Esophagus squamous epithelium (tissue), 5 donors: Measurements from ENCODE around the gene TCEA2. TPM values are rescaled to one million over a fixed set of nuclear protein-coding genes. Genes with fewer than 3 reads are reported as not detected.
A peak's percentile ranks its signal among the peaks of the same experiment; 100 is the strongest.

ENCODE experiments used
- DNase-seq: peaks from one replicate; lab custom pipeline; 2025; lab: John Stamatoyannopoulos, UW
- H3K27ac ChIP-seq, 4 donors: fragments of 200-600 bp; sonication (generic); one replicate each; pipeline ENCODE4 v1.5.1; 2016 to 2019; ENCODE audit warnings: mild to moderate bottlenecking in 1 of 4
- H3K27me3 ChIP-seq, 4 donors: fragments of 200-600 bp; sonication (generic); 1 replicate in 3 of 4; 2 replicates in 1 of 4; pipeline versions ENCODE4 v1.5.1 to v1.6.0; 2017 to 2021; ENCODE audit warnings: antibody characterized with exemption in 1 of 4
- H3K36me3 ChIP-seq, 3 donors: fragments of 200-600 bp; sonication (generic); one replicate each; pipeline ENCODE4 v1.5.1; 2016 to 2019
- H3K4me1 ChIP-seq, 3 donors: fragments of 200-600 bp; sonication (generic); one replicate each; pipeline ENCODE4 v1.5.1; 2017 to 2019
- H3K4me3 ChIP-seq, 4 donors: fragments of 200-600 bp; sonication (generic); 1 replicate in 3 of 4; 2 replicates in 1 of 4; pipeline ENCODE4 v1.5.1; 2016 to 2019; ENCODE audit warnings: mild to moderate bottlenecking in 2 of 4, moderate library complexity in 1 of 4
- H3K9me3 ChIP-seq, 3 donors: fragments of 200-600 bp; sonication (generic); one replicate each; pipeline ENCODE4 v1.5.1; 2016 to 2019
- POLR2A ChIP-seq, 4 donors: fragments of 450-650 bp; IDR thresholded peaks; one replicate each; pipeline ENCODE4 v1.6.1; 2017; ENCODE audit warnings: antibody characterized with exemption in 4 of 4, mild to moderate bottlenecking in 4 of 4, moderate library complexity in 3 of 4
- WGBS, 2 donors: methylation state at CpG; one replicate each; pipeline ENCODE4 v1.1.5; 2018; 5-methylcytosine and 5-hydroxymethylcytosine counted together
- intact Hi-C: fragments of 100-400 bp; cut with DNase I; formaldehyde crosslinking; loops from one replicate; pipeline ENCODE4 v1.15.0; 2022
- total RNA-seq, 4 donors: library from RNA; depleted of rRNA; stranded (reverse); fragments of >200 nt; gene quantifications; one replicate each; pipeline ENCODE4 v1.1.0, GENCODE V29; 2016
- TF ChIP-seq, protein P1 (sequence below), 6 experiments: fragments of 450-650 bp in 4 of 6; fragments of 200-600 bp in 2 of 6; sonication (generic) in 2 of 6; IDR thresholded peaks; one replicate each; pipeline ENCODE4 v1.5.1; 2016 to 2019; ENCODE audit warnings: antibody characterized with exemption in 6 of 6, mild to moderate bottlenecking in 4 of 6, moderate library complexity in 4 of 6
- donor health status: DM: yes; HTN: yes; CAD: no.

Gene TCEA2
- total RNA-seq, 4 donors from 2014 or later, result 1.8 to 25.2 (median 8.9) TPM

DNA sequence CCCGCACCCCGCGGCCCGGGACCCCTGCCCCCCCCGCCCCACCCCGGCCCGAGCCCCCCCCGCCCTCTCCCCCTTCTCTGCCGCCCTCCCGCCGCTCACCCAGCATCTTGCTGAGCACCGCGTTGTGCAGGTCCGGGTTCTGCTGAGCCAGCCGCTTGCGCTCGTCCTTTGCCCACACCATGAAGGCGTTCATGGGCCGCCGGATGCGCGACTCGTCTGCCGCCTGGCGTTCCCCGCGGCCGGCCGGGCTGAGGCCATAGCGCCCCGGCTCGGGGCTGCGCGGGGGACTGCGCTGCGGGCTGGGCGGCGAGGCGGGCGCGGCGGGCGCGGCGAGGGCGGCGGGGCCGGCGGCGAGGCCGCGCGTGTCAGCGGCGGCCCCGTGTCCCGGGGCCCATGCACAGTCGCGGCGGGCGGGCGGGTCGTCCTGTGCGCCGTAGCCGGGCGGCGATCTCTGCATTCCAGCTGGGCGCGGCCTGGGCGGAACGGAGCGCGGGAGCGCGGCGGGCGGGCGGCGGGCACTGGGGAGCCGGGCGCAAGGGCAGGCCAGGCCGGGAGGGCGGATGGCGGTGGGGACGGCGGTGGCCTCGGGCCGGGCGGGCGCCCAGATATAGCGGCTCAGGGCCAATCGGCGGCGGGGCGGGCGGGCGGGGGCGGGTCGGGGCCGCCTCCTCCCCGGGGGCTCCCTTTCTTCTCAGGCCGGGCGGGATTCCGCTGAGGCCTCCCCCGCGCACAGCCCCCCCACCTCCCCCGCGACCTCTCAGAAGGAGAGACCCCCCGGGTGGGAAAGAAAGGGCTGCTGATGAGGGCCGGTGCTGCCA lies 13.7 kb upstream of the TCEA2 start, which contains the start of gene SOX18:
Gene SOX18, minus strand, starts transcription at position 580 of the 818 bp plus-strand sequence. Its CDS starts 123 bp downstream, at position 457.
- Histone ChIP-seq H3K4me1 (peaks cover 28 to 80% (median 42%) of the 10 kb centered on the region in 3 donors), H3K36me3 (no peaks in the 10 kb centered on the region), H3K27ac (peak within 1 kb of the TSS; percentile 56 to 82 (median 72)), H3K9me3 (no peaks in the 10 kb centered on the region), H3K4me3 (peak within 1 kb of the TSS; percentile 23 to 63 (median 42)), H3K27me3 (peaks cover 7 to 99% (median 15%) of the 10 kb centered on the region in 4 donors)
- TF ChIP-seq, protein P1, sequence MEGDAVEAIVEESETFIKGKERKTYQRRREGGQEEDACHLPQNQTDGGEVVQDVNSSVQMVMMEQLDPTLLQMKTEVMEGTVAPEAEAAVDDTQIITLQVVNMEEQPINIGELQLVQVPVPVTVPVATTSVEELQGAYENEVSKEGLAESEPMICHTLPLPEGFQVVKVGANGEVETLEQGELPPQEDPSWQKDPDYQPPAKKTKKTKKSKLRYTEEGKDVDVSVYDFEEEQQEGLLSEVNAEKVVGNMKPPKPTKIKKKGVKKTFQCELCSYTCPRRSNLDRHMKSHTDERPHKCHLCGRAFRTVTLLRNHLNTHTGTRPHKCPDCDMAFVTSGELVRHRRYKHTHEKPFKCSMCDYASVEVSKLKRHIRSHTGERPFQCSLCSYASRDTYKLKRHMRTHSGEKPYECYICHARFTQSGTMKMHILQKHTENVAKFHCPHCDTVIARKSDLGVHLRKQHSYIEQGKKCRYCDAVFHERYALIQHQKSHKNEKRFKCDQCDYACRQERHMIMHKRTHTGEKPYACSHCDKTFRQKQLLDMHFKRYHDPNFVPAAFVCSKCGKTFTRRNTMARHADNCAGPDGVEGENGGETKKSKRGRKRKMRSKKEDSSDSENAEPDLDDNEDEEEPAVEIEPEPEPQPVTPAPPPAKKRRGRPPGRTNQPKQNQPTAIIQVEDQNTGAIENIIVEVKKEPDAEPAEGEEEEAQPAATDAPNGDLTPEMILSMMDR (IDR thresholded peaks at IDR 0.05), result no peak
- TF ChIP-seq POLR2A (IDR thresholded peaks at IDR 0.05), result peak in 1 of 4 donors; percentile 27
- WGBS, 2 donors, result 0% methylated on average over 2 of the region's 111 CpGs; no CpG with 5 or more reads in 1 of the 2 donors
- intact Hi-C loops, result no loop called here
- no peak for DNase-seq

DNA sequence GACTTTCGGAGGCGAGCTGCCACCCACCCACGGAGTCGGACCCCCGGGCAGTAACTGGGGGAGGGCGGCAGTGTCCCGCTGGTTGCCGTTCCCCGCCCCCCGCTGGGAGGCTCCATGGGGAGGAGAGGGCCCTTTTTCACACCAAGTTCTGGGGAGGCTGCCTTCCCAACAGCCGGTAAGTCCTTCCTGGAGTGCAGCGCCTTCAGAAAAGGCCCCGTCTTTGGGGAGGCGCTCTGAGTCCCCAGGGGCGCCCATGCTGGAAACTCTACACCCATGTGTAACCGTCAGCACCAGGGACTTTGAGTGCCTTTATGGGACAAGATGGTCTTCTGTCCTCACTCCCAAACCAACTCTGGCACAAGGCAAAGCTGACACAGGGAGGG lies 13.1 kb upstream of the TCEA2 start:
- Histone ChIP-seq H3K9me3 (no peaks in the 10 kb centered on the region), H3K36me3 (no peaks in the 10 kb centered on the region), H3K4me1 (peaks cover 25 to 80% (median 42%) of the 10 kb centered on the region in 3 donors), H3K4me3 (peak overlapping the region in 3 of 4 donors; percentile 39 to 63 (median 44)), H3K27me3 (peaks cover 7 to 97% (median 15%) of the 10 kb centered on the region in 4 donors), H3K27ac (peak overlapping the region; percentile 56 to 82 (median 72))
- no CpG with 5 or more reads among the region's 16 CpGs for WGBS, 2 donors
- no peak for DNase-seq
- intact Hi-C loops, result no loop called here
- TF ChIP-seq, protein P1 (IDR thresholded peaks at IDR 0.05), result no peak
- no peak for TF ChIP-seq POLR2A (IDR thresholded peaks at IDR 0.05)

DNA sequence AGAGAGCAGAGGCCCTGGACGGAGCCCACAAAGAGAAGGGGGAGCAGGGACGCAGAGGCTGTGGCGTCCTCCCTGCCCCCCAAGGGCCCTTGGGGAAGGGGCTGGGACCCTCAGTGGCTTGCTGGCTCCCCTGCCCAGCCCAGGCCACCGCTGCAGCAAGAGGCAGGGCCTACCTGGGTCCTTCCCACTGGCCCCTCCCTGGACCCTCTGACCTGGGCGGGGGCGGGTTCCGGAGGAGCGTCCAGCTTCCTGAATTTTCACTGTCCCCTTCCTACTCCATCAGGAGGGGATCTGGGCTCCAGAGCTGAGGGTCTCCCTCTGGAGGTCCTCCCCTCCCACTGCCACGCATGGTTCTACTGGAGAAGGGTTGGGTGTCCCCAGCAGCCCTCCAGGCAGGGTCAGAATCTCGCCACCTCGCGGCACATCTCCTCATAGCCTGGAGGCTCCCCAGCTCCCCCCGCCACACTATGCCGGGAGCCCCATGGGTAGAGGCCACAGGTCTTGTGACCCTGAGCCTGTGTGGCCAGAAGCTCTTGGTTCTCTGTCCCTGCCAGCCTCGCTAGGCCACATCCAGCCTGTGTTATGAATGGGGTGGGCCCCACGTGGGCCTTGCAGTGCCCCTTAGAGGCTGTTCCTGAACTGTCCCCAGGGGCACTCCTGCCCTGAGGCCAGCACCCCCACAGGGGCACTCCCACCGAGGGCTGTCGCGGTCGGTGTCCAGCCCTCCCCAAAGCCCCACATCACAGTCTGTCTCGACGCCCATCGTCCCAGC lies 12.6 kb upstream of the TCEA2 start:
- H3K36me3 ChIP-seq, result no peaks in the 10 kb centered on the region
- peak overlapping the region; percentile 56 to 82 (median 72) for H3K27ac ChIP-seq
- no peaks in the 10 kb centered on the region for H3K9me3 ChIP-seq
- intact Hi-C loops, result no loop called here
- 61 to 70% methylated on average over 2 to 7 of the region's 23 CpGs for WGBS, 2 donors
- H3K27me3 ChIP-seq, result peaks cover 7 to 96% (median 15%) of the 10 kb centered on the region in 4 donors
- peaks cover 25 to 80% (median 38%) of the 10 kb centered on the region in 3 donors for H3K4me1 ChIP-seq
- no peak for TF ChIP-seq POLR2A (IDR thresholded peaks at IDR 0.05)
- TF ChIP-seq, protein P1 (IDR thresholded peaks at IDR 0.05), result no peak
- DNase-seq, result no peak
- peak overlapping the region in 3 of 4 donors; percentile 39 to 63 (median 44) for H3K4me3 ChIP-seq

DNA sequence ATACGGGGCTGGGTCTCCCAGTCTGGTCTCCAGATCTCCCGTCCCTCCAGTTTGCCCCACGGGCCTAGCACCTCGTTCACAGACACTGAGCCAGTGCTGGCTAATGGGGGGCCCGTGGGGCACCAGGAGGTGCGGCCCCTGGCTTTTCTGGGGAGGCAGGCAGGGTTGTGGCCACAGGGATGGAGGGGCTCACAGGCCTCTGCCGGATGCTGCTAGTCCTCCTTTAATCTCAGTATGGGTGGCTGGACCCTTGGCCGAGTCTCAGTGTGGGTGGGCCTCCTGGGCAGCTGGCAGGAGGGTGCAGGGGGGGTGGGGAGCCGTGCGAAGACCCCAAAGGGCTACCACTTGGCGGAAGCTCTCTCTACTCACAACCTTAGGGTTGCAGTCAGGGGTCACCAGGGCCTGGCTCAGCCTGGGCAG lies 12.0 kb upstream of the TCEA2 start:
- TF ChIP-seq POLR2A (IDR thresholded peaks at IDR 0.05), result no peak
- TF ChIP-seq, protein P1 (IDR thresholded peaks at IDR 0.05), result no peak
- WGBS, 2 donors, result no CpG with 5 or more reads among the region's 11 CpGs
- intact Hi-C loops, result no loop called here
- DNase-seq, result no peak
- Histone ChIP-seq H3K4me1 (peaks cover 30 to 80% (median 41%) of the 10 kb centered on the region in 3 donors), H3K27me3 (peaks cover 8 to 96% (median 15%) of the 10 kb centered on the region in 4 donors), H3K27ac (peak overlapping the region; percentile 56 to 82 (median 72)), H3K4me3 (peak overlapping the region in 2 of 4 donors; percentile 9 to 63), H3K9me3 (no peaks in the 10 kb centered on the region), H3K36me3 (no peaks in the 10 kb centered on the region)
